ENCODE measurements around the gene TBXA2R.

Gene TBXA2R

DNA sequence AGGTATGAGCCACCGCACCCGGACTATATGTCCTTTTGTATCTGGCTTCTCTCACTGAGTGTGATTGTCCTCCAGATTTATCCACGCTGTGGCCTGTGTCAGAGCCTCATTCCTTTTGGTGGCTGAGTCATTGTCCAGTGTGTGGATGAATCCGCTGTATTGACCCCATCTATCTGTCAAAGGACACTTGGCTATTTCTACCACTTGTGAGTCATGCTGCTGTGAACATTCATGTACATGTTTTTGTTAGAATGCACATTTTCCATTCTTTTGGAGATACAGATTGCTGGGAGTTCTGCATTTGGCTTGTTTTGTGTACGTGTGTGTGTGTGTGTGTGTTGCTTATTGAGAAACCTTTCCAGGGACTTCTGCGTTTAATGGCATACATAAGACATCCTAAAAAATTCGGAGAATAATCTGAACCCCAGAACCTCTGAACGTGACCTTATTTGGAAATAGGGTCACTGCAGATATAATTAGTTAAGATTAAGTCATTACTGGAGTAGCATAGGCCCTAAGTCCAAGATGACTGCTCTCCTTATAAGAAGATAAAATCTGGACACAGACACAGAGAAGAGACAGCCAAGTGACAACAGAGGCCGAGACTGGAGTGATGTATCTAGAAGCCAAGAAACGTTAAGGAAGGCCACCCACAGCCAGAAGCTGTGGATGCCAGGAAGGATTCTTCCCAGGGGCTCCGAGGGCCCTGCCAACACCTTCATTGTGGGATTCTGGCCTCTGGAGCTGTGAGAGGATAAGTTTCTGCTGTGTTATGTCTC, 26.3 kb downstream of the TBXA2R start:
- Histone ChIP-seq H3K4me3 (no peak overlapping the region), H3K4me1 (peaks cover 0 to 41% (median 20%) of the 10 kb centered on the region in 4 donors), H3K36me3 (peaks cover 0 to 34% (median 0%) of the 10 kb centered on the region in 3 donors), H3K27me3 (peaks cover 0 to 4% of the 10 kb centered on the region in 2 donors), H3K9me3 (no peaks in the 10 kb centered on the region), H3K27ac (peak overlapping the region; percentile 55 to 63)
- intact Hi-C loops (cut with DNase I; ENCODE audit: low total_unique reads), result no loop called here
- TF ChIP-seq, protein P1, sequence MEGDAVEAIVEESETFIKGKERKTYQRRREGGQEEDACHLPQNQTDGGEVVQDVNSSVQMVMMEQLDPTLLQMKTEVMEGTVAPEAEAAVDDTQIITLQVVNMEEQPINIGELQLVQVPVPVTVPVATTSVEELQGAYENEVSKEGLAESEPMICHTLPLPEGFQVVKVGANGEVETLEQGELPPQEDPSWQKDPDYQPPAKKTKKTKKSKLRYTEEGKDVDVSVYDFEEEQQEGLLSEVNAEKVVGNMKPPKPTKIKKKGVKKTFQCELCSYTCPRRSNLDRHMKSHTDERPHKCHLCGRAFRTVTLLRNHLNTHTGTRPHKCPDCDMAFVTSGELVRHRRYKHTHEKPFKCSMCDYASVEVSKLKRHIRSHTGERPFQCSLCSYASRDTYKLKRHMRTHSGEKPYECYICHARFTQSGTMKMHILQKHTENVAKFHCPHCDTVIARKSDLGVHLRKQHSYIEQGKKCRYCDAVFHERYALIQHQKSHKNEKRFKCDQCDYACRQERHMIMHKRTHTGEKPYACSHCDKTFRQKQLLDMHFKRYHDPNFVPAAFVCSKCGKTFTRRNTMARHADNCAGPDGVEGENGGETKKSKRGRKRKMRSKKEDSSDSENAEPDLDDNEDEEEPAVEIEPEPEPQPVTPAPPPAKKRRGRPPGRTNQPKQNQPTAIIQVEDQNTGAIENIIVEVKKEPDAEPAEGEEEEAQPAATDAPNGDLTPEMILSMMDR (IDR thresholded peaks at IDR 0.05), result no peak
- DNase-seq, result peak in 1 of 2 donors; percentile 51

DNA sequence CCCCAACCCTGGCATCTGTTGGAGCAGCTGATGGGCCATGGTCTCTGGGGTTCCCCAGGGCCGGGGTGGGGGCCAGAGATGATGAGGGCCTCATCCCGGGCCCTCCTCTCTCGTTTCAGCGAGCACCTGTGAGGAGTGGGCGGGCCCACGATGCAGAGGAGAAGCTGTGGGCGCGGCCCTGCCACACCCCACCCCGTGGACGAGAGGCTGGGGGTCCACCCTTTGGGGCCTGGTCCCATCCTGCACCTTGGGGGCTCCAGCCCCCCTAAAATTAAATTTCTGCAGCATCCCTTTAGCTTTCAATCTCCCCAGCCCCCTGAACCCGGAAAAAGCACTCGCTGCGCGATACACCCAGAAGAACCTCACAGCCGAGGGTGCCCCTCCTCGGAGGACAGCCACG, 28.3 kb downstream of the TBXA2R start:
- peaks cover 4 to 52% (median 23%) of the 10 kb centered on the region in 4 donors for H3K4me1 ChIP-seq
- intact Hi-C loops (cut with DNase I; ENCODE audit: low total_unique reads), result loop anchor here (5.0 kb wide), 1 partner anchor 39 kb away; no protein-coding TSS in a partner anchor
- H3K4me3 ChIP-seq, result no peak overlapping the region
- no peak for DNase-seq
- H3K27me3 ChIP-seq, result no peaks in the 10 kb centered on the region
- peaks cover 0 to 40% (median 0%) of the 10 kb centered on the region in 3 donors for H3K36me3 ChIP-seq
- H3K9me3 ChIP-seq, result no peaks in the 10 kb centered on the region
- TF ChIP-seq, protein P1 (IDR thresholded peaks at IDR 0.05), result no peak
- peak overlapping the region; percentile 55 to 63 for H3K27ac ChIP-seq

DNA sequence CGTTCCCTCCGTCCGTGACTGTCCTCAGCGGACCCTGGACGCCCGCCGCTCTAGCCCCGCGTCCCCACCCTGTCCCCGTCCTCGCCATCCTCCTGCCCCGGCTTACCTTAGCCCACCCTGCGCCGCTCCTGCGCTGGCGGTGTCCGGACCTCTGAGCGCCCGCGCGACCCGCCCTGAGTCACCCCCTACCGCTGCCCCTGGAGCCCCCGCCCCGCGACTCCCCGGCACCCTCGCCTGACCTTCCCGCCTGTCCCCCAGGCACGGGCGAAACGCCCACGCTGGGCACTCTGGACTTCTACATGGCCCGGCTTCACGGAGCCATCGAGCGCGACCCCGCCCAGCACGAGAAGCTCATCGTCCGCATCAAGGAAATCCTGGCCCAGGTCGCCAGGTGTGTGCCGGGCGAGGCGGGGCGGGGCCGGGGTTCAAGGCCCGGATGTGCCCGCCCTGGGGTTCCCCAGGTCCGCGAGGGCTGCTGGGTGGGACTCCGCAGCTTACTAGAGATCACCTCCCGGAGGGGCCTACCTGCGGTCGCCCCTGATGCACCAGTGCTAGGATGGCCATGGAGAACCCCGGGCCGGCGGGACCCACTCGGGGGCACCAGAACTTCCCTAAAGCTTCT, 28.8 kb downstream of the TBXA2R start:
- intact Hi-C loops (cut with DNase I; ENCODE audit: low total_unique reads), result loop anchor here (5.0 kb wide), 1 partner anchor 39 kb away; no protein-coding TSS in a partner anchor
- Histone ChIP-seq H3K36me3 (peaks cover 0 to 40% (median 0%) of the 10 kb centered on the region in 3 donors), H3K9me3 (no peaks in the 10 kb centered on the region), H3K4me3 (no peak overlapping the region), H3K27ac (no peak overlapping the region), H3K27me3 (no peaks in the 10 kb centered on the region), H3K4me1 (peaks cover 5 to 53% (median 24%) of the 10 kb centered on the region in 4 donors)
- no peak for DNase-seq
- TF ChIP-seq, protein P1 (IDR thresholded peaks at IDR 0.05), result no peak

DNA sequence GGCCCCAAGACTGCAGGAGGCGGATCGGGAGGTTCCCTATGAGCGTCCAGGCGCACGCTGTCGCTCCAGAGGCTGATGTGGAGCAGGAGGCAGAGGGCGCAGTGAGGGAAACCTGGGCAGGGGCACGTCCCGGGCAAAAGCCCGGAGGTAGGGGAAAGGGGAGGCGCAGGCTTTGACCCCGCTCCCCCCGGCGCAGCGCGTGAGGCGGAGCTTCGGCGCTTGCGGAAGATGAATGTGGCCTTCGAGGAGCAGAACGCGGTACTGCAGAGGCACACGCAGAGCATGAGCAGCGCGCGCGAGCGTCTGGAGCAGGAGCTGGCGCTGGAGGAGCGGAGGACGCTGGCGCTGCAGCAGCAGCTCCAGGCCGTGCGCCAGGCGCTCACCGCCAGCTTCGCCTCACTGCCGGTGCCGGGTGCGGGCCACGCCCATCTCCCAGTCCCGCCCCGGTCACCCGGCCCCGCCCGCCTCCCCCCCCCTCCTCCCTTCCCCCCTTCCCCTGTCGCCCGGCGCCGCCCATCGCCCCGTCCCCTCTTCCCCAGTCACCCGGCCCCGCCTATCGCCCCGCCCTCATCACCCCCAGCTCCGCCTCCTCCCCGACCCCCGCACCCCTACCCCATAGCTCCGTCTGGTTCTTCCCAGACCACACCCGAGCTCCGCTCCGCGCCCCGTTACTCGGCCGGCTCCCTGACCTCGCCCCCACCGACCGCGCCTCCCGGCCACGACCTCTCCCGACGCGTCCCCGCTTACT, 29.8 kb downstream of the TBXA2R start:
- H3K9me3 ChIP-seq, result no peaks in the 10 kb centered on the region
- peak in 1 of 2 donors; percentile 82 for DNase-seq
- H3K4me1 ChIP-seq, result peaks cover 5 to 58% (median 29%) of the 10 kb centered on the region in 4 donors
- H3K4me3 ChIP-seq, result peak overlapping the region; percentile 20 to 37
- intact Hi-C loops (cut with DNase I; ENCODE audit: low total_unique reads), result loop anchor here (5.0 kb wide), 1 partner anchor 40 kb away; no protein-coding TSS in a partner anchor
- H3K27me3 ChIP-seq, result no peaks in the 10 kb centered on the region
- H3K36me3 ChIP-seq, result peaks cover 0 to 40% (median 0%) of the 10 kb centered on the region in 3 donors
- peak overlapping the region; percentile 19 to 54 for H3K27ac ChIP-seq
- TF ChIP-seq, protein P1 (IDR thresholded peaks at IDR 0.05), result no peak

DNA sequence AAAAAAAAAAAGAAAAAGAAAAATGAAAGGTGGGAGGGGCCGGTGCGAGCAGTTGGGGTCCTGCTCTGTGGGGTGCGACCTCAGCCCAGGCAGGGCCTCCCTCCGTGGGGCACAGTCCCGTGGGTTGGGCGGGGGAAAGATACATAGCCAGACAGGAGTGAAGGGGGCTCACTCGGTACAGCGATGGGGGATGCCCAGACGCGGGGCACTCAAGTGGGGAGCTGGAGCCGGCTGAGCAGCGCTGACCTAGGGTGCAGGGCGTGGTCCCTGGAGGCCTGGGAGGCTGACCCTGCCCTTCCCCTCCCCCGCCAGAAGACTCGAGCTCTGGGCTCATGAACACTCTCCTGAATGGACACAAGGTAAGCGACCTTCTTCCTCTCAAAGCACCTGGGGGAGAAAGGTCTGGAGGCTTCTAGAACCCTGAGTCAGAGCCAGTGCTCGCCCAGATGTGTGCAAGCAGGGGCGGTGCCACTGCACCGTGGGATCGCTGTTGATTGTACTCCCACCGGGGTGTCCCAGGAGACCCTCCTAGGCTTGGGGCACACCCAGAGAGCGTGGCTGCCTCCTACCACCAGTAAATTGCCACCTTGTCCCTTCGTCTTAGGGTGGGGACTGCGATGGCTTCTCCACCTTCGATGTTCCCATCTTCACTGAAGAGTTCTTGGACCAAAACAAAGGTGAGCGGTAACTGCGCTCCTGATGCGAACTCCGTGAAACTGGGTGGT, 30.6 kb downstream of the TBXA2R start:
- no peak for DNase-seq
- H3K4me3 ChIP-seq, result peak overlapping the region; percentile 20 to 37

More for the DNA sequence above, 30.6 kb downstream of the TBXA2R start:
- H3K9me3 ChIP-seq, result no peaks in the 10 kb centered on the region
- H3K36me3 ChIP-seq, result peaks cover 0 to 40% (median 0%) of the 10 kb centered on the region in 3 donors
- intact Hi-C loops (cut with DNase I; ENCODE audit: low total_unique reads), result loop anchor here (5.0 kb wide), 1 partner anchor 41 kb away; no protein-coding TSS in a partner anchor
- H3K4me1 ChIP-seq, result peaks cover 5 to 59% (median 34%) of the 10 kb centered on the region in 4 donors
- TF ChIP-seq, protein P1 (IDR thresholded peaks at IDR 0.05), result no peak
- H3K27me3 ChIP-seq, result no peaks in the 10 kb centered on the region
- peak overlapping the region in 1 of 2 donors; percentile 54 for H3K27ac ChIP-seq
